Measurements from ENCODE around the gene DST. TPM values are rescaled to one million over a fixed set of nuclear protein-coding genes. Genes with fewer than 3 reads are reported as not detected.

DST gene
- 317 TPM for total RNA-seq

GRCh38 chr6:56642366-56643261, at the start of gene DST:
Gene DST, minus strand, starts transcription at chr6:56642889.

Measured in metanephros (tissue), 1 donor.